Suprapubic skin (tissue), 3 donors: Measurements from ENCODE around the gene NTSR1.

Source experiments
- EP300 ChIP-seq: sonication (generic); formaldehyde crosslinking; IDR thresholded peaks from one replicate; pipeline ENCODE4 v1.6.1; 2017; ENCODE audit warnings: antibody characterized with exemption
- POLR2A ChIP-seq, 2 donors: fragments of 450-650 bp; IDR thresholded peaks; one replicate each; pipeline ENCODE4 v1.6.1; 2017; ENCODE audit warnings: antibody characterized with exemption in 2 of 2, mild to moderate bottlenecking in 2 of 2, moderate library complexity in 2 of 2
- TF ChIP-seq, protein P1 (sequence below), 2 donors: fragments of 200-600 bp in 1 of 2; fragments of 450-650 bp in 1 of 2; sonication (generic) in 1 of 2; IDR thresholded peaks; one replicate each; pipeline ENCODE4 v1.5.1; 2016 to 2019; ENCODE audit warnings: antibody characterized with exemption in 2 of 2, mild to moderate bottlenecking in 1 of 2, moderate library complexity in 1 of 2

- TF ChIP-seq, protein P1, sequence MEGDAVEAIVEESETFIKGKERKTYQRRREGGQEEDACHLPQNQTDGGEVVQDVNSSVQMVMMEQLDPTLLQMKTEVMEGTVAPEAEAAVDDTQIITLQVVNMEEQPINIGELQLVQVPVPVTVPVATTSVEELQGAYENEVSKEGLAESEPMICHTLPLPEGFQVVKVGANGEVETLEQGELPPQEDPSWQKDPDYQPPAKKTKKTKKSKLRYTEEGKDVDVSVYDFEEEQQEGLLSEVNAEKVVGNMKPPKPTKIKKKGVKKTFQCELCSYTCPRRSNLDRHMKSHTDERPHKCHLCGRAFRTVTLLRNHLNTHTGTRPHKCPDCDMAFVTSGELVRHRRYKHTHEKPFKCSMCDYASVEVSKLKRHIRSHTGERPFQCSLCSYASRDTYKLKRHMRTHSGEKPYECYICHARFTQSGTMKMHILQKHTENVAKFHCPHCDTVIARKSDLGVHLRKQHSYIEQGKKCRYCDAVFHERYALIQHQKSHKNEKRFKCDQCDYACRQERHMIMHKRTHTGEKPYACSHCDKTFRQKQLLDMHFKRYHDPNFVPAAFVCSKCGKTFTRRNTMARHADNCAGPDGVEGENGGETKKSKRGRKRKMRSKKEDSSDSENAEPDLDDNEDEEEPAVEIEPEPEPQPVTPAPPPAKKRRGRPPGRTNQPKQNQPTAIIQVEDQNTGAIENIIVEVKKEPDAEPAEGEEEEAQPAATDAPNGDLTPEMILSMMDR (IDR thresholded peaks at IDR 0.05): no peak
- TF ChIP-seq EP300: no peak
- TF ChIP-seq POLR2A (IDR thresholded peaks at IDR 0.05): no peak
These were observed 16.5 kb upstream of the NTSR1 start for GRCh38 chr20:62692176-62692575.
